Activated CD4-positive, CD25-positive, alpha-beta regulatory T cell treated with anti-CD3 and anti-CD28 coated beads, Interleukin-2, amount 50 U/mL, for 24 hours (primary cell): ENCODE data around the gene ISG20L2.

Source experiments
- ATAC-seq, 2 donors: fragments of 150-1000 bp; cut with Tn5 transposase; one replicate each; pipeline ENCODE4 v1.10.0; 2021; ENCODE audit warnings: mild to moderate bottlenecking in 1 of 2, moderate library complexity in 1 of 2

The ISG20L2 gene

DNA sequence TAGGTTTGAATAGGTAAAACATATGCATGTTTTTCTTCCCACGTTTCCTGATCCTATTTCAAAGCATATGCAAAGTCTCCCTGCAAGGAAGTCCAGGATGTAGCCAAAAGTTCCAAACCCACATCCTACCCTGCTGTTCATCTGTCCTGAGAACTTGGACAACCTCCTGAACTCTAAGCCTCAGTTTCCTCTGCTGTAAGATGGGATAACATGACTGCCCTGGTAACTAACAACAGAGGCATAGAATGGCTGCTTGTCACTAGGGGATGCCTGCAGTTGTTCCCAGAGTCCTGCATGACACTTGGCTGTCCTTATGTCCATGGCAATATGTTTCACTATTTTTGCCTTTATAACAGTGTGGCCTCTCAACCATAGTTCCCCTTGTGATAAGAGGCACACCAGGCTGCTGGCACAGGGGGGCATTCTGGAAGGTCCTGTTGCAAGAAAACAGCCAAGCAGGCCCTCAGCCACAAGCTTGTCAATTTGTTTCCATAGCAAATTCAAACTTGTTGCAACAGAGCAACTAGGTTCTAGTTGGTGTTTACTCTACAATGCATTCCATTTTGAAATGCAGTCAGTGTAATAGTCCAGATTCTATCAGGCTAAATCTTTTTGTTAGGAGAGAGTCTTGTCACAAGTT, 24.4 kb upstream of the ISG20L2 start:
- no peak for ATAC-seq

DNA sequence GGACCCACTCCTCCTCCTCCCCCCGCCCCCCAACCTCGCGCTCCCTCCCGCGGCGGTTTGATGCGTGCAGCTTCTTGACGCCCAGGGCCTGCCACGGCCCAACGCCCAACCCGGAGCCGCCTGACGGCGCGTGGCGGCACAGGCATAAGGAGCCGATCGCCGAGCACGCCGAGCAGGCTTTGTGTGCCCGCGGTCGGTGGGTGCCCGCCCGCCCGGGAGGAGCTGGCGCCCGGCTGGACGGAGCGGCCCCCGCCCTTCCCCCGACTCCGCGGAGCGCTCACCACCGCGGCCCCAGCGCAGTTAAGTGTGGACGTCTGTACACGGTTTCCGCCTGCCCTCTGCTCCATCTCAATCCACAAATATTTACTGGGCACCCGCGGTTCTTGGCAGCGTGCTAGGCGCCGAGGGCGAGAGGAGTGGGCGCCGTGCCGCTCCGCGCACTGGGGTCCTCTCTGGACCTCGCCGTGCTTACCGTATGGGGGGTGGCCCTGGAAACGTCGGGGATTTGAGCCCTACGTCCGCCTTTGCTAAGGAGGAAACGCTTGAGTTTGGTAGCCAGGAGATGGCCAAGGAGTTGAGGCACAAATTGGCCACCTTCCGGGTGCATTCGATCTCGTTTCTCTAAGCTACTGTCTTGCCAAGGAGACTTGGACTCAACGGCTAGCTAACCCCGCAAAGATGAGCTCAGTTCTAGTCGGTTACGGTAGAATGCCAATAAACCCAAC, 23.4 kb upstream of the ISG20L2 start:
- peak; percentile 84 to 85 for ATAC-seq

DNA sequence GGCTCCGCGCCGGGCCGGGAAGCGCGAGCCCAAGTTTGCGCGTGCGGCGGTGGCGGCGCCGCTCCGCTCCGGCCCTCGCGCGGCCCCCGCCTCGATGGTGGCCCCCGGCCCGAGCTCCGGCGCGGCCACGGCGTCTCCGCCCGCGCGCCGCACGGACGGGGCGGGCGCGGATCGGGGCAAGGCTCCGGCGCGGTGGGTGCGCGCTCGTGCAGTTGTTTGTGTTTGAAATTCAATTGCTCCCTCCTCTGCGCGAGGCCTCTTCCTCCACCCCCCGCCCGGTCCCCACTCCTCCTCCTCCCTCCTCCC, 22.8 kb upstream of the ISG20L2 start, which contains the start of gene HDGF:
Gene HDGF, minus strand, starts transcription at position 225 of the 306 bp plus-strand sequence. CDS start 246 bp downstream, outside the sequence.
- no peak for ATAC-seq

DNA sequence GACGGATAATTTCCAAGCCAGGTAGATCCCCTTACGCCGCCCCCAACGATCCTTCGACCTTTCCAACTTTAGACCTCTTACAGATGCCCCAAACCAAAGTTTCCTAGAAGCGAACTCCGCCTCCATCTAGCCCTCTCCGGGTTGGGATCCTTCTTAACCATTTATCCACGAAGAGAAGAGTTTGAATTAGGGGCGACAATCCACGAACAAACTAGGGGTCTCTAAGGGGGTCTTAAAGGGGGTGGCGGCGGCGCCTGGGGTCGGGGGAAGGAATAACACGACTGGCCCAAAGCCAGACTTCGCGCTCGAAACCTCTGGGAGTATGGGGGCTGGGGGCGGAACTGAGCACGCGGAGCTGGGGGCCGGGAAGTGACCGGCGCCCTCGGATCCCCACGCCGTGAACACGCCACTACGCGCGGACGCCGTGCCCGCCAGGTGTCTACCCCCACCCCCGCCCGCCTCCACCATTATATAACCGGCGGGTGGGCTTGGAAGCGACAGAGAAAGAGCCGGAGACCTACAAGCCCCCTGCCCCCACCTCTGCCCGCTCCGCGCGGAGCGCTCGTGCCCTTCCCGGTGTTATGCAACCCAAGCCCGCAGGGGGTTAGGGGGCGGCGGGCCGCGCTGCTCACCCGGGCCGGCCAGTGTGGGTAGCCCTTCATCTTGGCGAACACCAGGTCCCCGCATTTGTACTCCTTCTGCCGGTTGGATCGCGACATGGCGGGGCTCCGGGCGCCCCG, 22.3 kb upstream of the ISG20L2 start:
- peak; percentile 10 to 30 for ATAC-seq

- ATAC-seq: peak; percentile 9
Observed at GRCh38 chr1:156750191-156750672, 21.7 kb upstream of the ISG20L2 start.

DNA sequence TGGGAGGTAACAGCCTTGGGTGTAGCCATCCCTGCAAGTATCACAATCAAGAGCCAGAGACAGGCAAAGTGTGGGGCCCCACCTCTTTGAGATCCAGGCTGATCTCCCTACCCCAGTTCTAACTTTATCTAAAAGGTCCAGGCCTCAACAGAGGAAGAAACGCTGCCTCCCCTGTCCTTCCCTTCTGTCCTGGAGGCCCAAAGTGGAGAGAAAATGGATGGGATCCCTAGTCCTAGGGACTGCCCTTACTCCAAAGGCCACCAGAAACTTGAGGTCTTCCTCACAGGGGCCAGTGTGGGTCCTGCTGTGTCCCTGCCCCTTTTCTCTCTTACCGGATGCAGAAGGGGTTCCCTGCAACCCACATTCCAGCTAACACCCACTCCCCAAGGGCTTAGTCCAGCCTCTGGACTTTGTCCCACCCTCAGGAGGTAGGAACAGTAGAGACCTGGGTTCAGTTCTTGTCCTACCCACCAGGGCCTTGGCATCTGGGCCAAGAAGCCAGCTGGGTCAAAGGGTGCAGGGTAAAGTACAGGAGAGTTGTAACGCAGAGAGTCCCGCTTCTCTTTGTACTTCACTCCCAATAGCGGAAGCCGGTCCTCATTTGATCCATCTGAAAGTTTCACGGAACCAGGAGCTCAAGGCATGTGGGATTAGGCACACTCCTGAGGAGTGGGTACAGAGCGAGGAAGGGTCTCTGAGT, 21.0 kb upstream of the ISG20L2 start:
- ATAC-seq: no peak

- no peak for ATAC-seq
Observed at GRCh38 chr1:156748670-156749418, 20.3 kb upstream of the ISG20L2 start.

- no peak for ATAC-seq
Observed at GRCh38 chr1:156747742-156748669, 19.4 kb upstream of the ISG20L2 start.

- no peak for ATAC-seq
Observed at GRCh38 chr1:156746728-156747631, 18.4 kb upstream of the ISG20L2 start.

DNA sequence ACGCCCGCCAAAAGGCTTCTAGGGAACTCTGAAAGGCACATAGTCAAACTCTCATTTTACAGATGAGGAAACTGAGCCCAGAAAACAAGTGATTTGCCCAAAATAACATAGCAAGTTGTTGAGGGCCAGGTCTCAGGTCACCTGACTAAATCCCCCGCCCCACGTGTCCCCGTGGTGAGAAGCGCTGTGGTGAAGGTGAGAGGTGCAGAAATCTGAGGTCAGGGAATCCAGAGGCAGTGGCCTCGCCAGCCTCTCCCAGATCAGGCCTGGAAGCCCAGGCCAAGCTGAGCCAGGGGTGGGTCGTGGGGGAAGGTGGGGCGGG, 17.8 kb upstream of the ISG20L2 start:
- ATAC-seq: no peak

DNA sequence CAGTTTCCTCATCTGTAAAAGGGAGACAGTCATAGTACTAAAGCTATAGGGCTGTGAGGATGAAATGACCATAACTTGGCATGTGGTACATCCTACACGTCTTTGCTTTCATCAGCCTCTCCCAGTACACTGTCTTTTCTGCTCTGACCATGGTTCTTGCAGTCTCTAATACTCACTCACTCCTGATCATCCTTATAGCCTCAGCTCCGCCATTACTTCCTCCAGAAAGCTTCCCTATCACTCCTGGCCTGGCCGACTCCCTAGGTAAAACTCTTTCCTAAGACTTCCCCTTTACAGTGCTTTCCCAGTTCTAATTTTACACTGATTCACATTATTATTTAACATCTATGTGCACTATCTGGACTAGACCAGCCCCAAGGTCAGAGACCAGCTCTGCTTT, 17.3 kb upstream of the ISG20L2 start:
- no peak for ATAC-seq

DNA sequence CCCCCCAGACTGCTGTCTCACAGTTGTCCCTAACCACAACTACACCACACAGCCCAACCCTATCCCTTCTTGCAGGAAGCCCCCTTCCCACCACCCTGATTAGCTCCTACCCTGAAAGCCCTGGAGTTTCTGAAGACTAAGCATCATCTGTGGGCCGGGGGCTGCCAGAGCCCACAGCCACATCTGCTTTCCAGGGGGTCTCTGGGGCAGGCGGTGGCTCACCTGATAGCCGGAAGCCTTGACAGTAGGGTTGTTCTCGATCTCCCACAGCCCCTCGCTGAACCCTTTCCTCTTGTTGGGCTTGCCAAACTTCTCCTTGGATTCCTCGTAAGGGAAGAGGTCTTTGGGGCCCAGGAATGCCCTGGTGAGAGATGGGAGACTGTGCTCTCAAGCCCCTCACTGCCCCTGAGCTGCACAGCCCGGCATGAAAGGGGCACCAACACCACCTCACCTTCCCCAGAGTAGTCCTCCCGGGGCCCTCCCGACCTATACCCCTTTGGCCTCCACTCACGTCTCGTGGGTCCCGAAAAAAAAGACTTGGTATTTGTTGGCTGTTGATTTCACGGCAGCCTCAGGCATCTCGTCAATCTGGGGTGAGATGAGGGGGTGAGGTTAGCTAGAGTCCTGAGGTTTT, 16.3 kb upstream of the ISG20L2 start:
- no peak for ATAC-seq

DNA sequence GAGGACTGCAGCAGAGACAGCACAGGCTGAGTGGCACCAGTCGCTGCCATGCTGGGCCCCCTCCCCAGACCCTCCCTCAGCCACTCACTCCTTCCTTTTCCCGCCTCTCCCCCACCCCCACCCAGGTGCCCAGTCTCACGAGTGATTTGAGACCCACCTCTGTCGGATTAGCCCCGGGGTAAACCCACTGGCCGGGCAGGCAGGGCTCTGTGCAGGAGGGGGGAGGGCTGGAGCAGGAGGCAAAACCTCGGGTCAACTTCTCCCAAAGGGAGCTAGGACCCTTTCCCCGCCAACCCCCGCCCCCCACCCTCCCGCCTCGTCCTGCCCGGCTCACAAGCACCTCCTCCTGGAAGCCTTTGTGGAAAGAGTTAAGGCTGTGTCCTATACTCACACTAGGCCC, 15.8 kb upstream of the ISG20L2 start:
- ATAC-seq: no peak

GRCh38 chr1:156743367-156744302, 15.1 kb upstream of the ISG20L2 start:
- no peak for ATAC-seq

GRCh38 chr1:156742801-156743200, 14.2 kb upstream of the ISG20L2 start:
- ATAC-seq: no peak

- ATAC-seq: no peak
Observed at GRCh38 chr1:156742017-156742416, 13.5 kb upstream of the ISG20L2 start.

DNA sequence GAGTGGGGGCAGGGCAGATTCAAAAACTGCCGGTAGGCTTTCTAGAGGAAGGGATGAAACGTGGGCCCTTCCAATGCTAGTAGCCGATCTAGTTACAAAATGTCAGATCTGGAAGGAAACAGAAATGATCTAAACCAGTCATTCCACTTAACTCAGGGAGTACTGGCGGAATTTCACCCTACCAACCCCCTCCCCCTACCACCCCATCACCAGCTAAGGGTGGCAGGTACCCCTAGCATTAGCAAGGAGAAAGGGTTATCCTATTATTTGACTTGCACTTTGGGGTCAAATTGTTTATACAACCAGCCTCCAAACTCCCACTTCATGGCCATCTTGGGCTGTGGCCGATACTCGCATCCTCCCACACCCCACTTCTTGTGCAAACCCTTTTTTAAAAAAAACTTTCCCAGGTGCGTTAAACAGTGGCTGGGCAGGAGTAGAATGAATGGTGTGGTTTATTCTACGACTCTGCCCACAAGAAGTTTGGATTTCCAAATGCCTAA, 13.0 kb upstream of the ISG20L2 start:
- no peak for ATAC-seq

DNA sequence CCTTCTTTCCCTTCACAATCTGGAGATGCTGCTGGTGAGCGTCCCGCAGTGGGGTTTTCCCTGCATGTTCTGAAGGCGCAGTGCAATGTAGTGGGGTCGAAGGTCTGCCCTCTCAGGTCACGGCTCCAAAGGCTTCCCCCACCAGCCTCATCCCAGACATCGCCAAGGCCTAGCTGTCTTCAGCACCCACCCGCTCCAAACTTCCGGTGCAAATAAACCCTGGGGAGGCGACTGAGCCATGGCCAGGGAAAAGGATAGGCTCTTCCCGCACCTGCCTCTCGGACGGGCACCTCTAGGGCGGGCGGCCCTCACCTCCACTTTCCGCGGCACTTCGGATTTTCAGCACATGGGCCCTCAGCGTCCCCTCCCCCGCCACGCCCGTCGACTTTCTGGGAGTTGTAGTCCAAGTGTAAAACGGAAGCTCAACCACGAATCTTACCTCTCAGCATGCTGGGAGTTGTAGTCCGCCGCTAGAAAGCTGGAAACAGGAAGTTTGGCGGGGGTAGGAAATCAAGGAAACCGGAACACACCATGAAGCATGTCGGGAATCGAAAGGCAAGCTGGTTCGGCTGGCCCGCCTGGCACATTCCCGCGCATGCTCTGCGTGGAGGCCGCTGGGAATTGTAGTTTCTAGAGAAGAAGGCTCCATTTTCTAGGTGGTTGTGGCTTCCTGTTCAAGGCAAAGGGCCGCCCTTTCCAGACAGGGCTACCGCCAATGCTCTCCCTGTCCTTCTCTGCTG, 12.3 kb upstream of the ISG20L2 start, which contains the start of gene MRPL24:
Gene MRPL24, minus strand, starts transcription at position 348 of the 740 bp plus-strand sequence. CDS start 2,384 bp downstream, outside the sequence.
- peak; percentile 88 to 90 for ATAC-seq
